Ectodermal cell (in vitro differentiated cells): ENCODE data around the gene UBE2C.
A peak's percentile ranks its signal among the peaks of the same experiment; 100 is the strongest.

ENCODE experiments used
- H3K27ac ChIP-seq: 2 replicates; pipeline ENCODE4 v1.7.0; 2013; ENCODE audit warnings: mild to moderate bottlenecking, low read depth, low read length; ENCODE audit not compliant: insufficient read depth, poor library complexity, severe bottlenecking
- H3K27me3 ChIP-seq: 2 replicates; pipeline ENCODE4 v1.7.0; 2013; ENCODE audit warnings: mild to moderate bottlenecking, low read length; ENCODE audit not compliant: insufficient read depth, control insufficient read depth, poor library complexity, severe bottlenecking
- H3K36me3 ChIP-seq: one replicate; pipeline ENCODE4 v1.7.0; 2013; ENCODE audit warnings: low read length; ENCODE audit not compliant: control insufficient read depth, insufficient read depth
- H3K4me1 ChIP-seq: one replicate; pipeline ENCODE4 v1.7.0; 2013; ENCODE audit warnings: low read length; ENCODE audit not compliant: control insufficient read depth, insufficient read depth
- H3K4me3 ChIP-seq: 2 replicates; pipeline ENCODE4 v1.7.0; 2013; ENCODE audit warnings: low read depth, low read length, control low read depth; ENCODE audit not compliant: insufficient read depth
- H3K9me3 ChIP-seq: 2 replicates; pipeline ENCODE4 v1.7.0; 2013; ENCODE audit warnings: mild to moderate bottlenecking, low read length, moderate library complexity; ENCODE audit not compliant: control insufficient read depth
- WGBS, 2 experiments: methylation state at CpG; one replicate each; pipeline ENCODE4 v1.1.7; 2013; ENCODE audit warnings: missing lambda C conversion rate in 2 of 2; 5-methylcytosine and 5-hydroxymethylcytosine counted together

Gene UBE2C

GRCh38 chr20:45857882-45858216, 45.4 kb downstream of the UBE2C start:
- Histone ChIP-seq H3K27me3 (no peaks in the 10 kb centered on the region), H3K4me3 (peak overlapping the region; percentile 76), H3K36me3 (no peaks in the 10 kb centered on the region), H3K9me3 (no peaks in the 10 kb centered on the region), H3K27ac (no peak overlapping the region), H3K4me1 (peaks cover 3% of the 10 kb centered on the region)
- WGBS, 2 experiments: 3 to 4% methylated on average over 13 of the region's 13 CpGs

- H3K27me3 ChIP-seq: no peaks in the 10 kb centered on the region
- 93 to 95% methylated on average over 5 of the region's 5 CpGs for WGBS, 2 experiments
- H3K4me3 ChIP-seq: no peak overlapping the region
- no peak overlapping the region for H3K27ac ChIP-seq
- H3K36me3 ChIP-seq: no peaks in the 10 kb centered on the region
- peaks cover 3% of the 10 kb centered on the region for H3K4me1 ChIP-seq
- H3K9me3 ChIP-seq: no peaks in the 10 kb centered on the region
Measured at GRCh38 chr20:45859916-45860315, 47.5 kb downstream of the UBE2C start.

- no peaks in the 10 kb centered on the region for H3K27me3 ChIP-seq
- peaks cover 3% of the 10 kb centered on the region for H3K4me1 ChIP-seq
- H3K27ac ChIP-seq: no peak overlapping the region
- 87 to 90% methylated on average over 7 of the region's 7 CpGs for WGBS, 2 experiments
- H3K4me3 ChIP-seq: no peak overlapping the region
- H3K9me3 ChIP-seq: no peaks in the 10 kb centered on the region
- H3K36me3 ChIP-seq: no peaks in the 10 kb centered on the region
Measured at GRCh38 chr20:45860560-45861220, 48.2 kb downstream of the UBE2C start.

GRCh38 chr20:45861221-45862075, 49.0 kb downstream of the UBE2C start:
- Histone ChIP-seq H3K27ac (no peak overlapping the region), H3K27me3 (no peaks in the 10 kb centered on the region), H3K4me1 (peaks cover 3% of the 10 kb centered on the region), H3K9me3 (no peaks in the 10 kb centered on the region), H3K36me3 (no peaks in the 10 kb centered on the region), H3K4me3 (no peak overlapping the region)
- WGBS, 2 experiments: 91 to 96% methylated on average over 7 of the region's 7 CpGs

GRCh38 chr20:45863543-45864470, 51.4 kb downstream of the UBE2C start:
- H3K4me1 ChIP-seq: no peaks in the 10 kb centered on the region
- WGBS, 2 experiments: 89 to 91% methylated on average over 7 of the region's 7 CpGs
- H3K4me3 ChIP-seq: no peak overlapping the region
- no peaks in the 10 kb centered on the region for H3K36me3 ChIP-seq
- H3K27ac ChIP-seq: no peak overlapping the region
- H3K9me3 ChIP-seq: no peaks in the 10 kb centered on the region
- no peaks in the 10 kb centered on the region for H3K27me3 ChIP-seq

GRCh38 chr20:45866454-45866853, 54.0 kb downstream of the UBE2C start:
- Histone ChIP-seq H3K4me1 (no peaks in the 10 kb centered on the region), H3K36me3 (no peaks in the 10 kb centered on the region), H3K4me3 (no peak overlapping the region), H3K27ac (no peak overlapping the region), H3K27me3 (no peaks in the 10 kb centered on the region), H3K9me3 (no peaks in the 10 kb centered on the region)
- 92% methylated on average over 5 of the region's 5 CpGs for WGBS, 2 experiments
